H1 (cell line): ENCODE measurements around the gene DTX4.

Source experiments
- EZH2 ChIP-seq: fragments of 200-600 bp; sonication (generic); IDR thresholded peaks from 2 replicates; pipeline ENCODE4 v1.7.1; 2012; ENCODE audit warnings: low read depth, mild to moderate bottlenecking, moderate library complexity, low read length, inconsistent platforms; ENCODE audit not compliant: severe bottlenecking
- POLR2AphosphoS5 ChIP-seq: IDR thresholded peaks from 2 replicates; pipeline ENCODE4 v1.6.1; 2011; ENCODE audit warnings: low read depth, low read length
- RNF2 ChIP-seq: fragments of 200-900, 300-1000 bp; sonication (generic); IDR thresholded peaks from 2 replicates; pipeline ENCODE4 v1.7.1; 2016; ENCODE audit warnings: borderline replicate concordance, low read depth, mild to moderate bottlenecking, antibody characterized with exemption, low read length; ENCODE audit not compliant: poor library complexity, severe bottlenecking; ENCODE audit errors: missing control alignments
- YY1 ChIP-seq: IDR thresholded peaks from 2 replicates; pipeline ENCODE4 v1.6.1; 2011; ENCODE audit warnings: low read depth, mild to moderate bottlenecking, low read length

- TF ChIP-seq RNF2, result no peak
- TF ChIP-seq EZH2, result no peak
- no peak for TF ChIP-seq YY1
- no peak for TF ChIP-seq POLR2AphosphoS5
Observed at GRCh38 chr11:59187035-59187434, 15.1 kb downstream of the DTX4 start.
